SK-N-SH (cell line): Measurements from ENCODE around the gene TMEM132D. TPM values are rescaled to one million over a fixed set of nuclear protein-coding genes. Genes with fewer than 3 reads are reported as not detected.

ENCODE experiments used
- CTCF ChIA-PET: fragments of 300-600, 350-600 bp; formaldehyde crosslinking; extraction: SDS; loops from one replicate; lab custom pipeline; 2021; lab: Yijun Ruan, JAX
- POLR2A ChIA-PET: fragments of 350-600 bp; sonication (Branson Sonifier 250); formaldehyde crosslinking; extraction: SDS; loops from one replicate; lab custom pipeline; 2020; ENCODE audit warnings: antibody characterized with exemption, inconsistent platforms; lab: Yijun Ruan, JAX
- DNase-seq: peaks from one replicate; pipeline ENCODE4 v3.0.0; 2012
- H2AFZ ChIP-seq: fragments of 200-600 bp; sonication (generic); 2 replicates; pipeline ENCODE4 v1.8.1; 2016; ENCODE audit warnings: antibody characterized with exemption, mild to moderate bottlenecking, low read depth
- H3F3A ChIP-seq: fragments of 200-600 bp; sonication (generic); replicated peaks from 2 replicates; pipeline ENCODE3; 2016; ENCODE audit warnings: antibody characterized with exemption, mild to moderate bottlenecking; ENCODE audit not compliant: insufficient read depth
- H3K27ac ChIP-seq, 2 experiments: fragments of 200-500 bp in 1 of 2; fragments of 200-600 bp in 1 of 2; sonication (Bioruptor generic) in 1 of 2; sonication (generic), shearing (Covaris generic) in 1 of 2; 2 replicates each; pipeline versions ENCODE4 v1.5.1 to v1.6.1; 2014 to 2016; ENCODE audit warnings: low read depth in 2 of 2, inconsistent platforms in 1 of 2, low read length in 1 of 2, mild to moderate bottlenecking in 1 of 2, mixed read lengths in 1 of 2
- H3K27me3 ChIP-seq: fragments of 200-600 bp; sonication (generic), shearing (Covaris generic); 2 replicates; pipeline ENCODE4 v1.6.1; 2016; ENCODE audit warnings: mixed run types; ENCODE audit not compliant: insufficient read depth
- H3K36me3 ChIP-seq, 2 experiments: fragments of 200-500 bp in 1 of 2; fragments of 200-600 bp in 1 of 2; sonication (Bioruptor generic) in 1 of 2; sonication (generic) in 1 of 2; replicated peaks in 1 of 2; 2 replicates each; pipeline versions ENCODE3 to v1.5.1; 2014 to 2016; ENCODE audit warnings: low read length in 1 of 2, mild to moderate bottlenecking in 1 of 2; ENCODE audit not compliant: insufficient read depth in 2 of 2, control insufficient read depth in 1 of 2
- H3K4me1 ChIP-seq, 2 experiments: fragments of 200-500 bp in 1 of 2; fragments of 200-600 bp in 1 of 2; sonication (Bioruptor generic) in 1 of 2; sonication (generic), shearing (Covaris generic) in 1 of 2; 2 replicates each; pipeline versions ENCODE4 v1.5.1 to v1.6.1; 2014 to 2016; ENCODE audit warnings: low read depth in 1 of 2, low read length in 1 of 2, mixed run types in 1 of 2; ENCODE audit not compliant: insufficient read depth in 2 of 2, control insufficient read depth in 1 of 2
- H3K4me2 ChIP-seq: fragments of 200-600 bp; sonication (generic), shearing (Covaris generic); 2 replicates; pipeline ENCODE4 v1.6.1; 2017; ENCODE audit warnings: mixed run types
- H3K4me3 ChIP-seq, 2 experiments: fragments of 200-500 bp in 1 of 2; fragments of 200-600 bp in 1 of 2; sonication (Bioruptor generic) in 1 of 2; sonication (generic), shearing (Covaris generic) in 1 of 2; 2 replicates each; pipeline versions ENCODE4 v1.5.1 to v1.8.1; 2014 to 2016; ENCODE audit warnings: low read depth in 2 of 2, inconsistent platforms in 1 of 2, low read length in 1 of 2, mild to moderate bottlenecking in 1 of 2, mixed read lengths in 1 of 2, moderate library complexity in 1 of 2
- H3K79me2 ChIP-seq: fragments of 200-600 bp; sonication (generic); 2 replicates; pipeline ENCODE4 v1.8.1; 2017; ENCODE audit warnings: mild to moderate bottlenecking; ENCODE audit not compliant: insufficient read depth
- H3K9ac ChIP-seq: fragments of 200-600 bp; sonication (generic); 2 replicates; pipeline ENCODE4 v1.6.1; 2017; ENCODE audit warnings: mixed run types
- H3K9me2 ChIP-seq: fragments of 200-600 bp; sonication (generic); 2 replicates; pipeline ENCODE4 v1.6.1; 2017; ENCODE audit warnings: mixed run types
- H3K9me3 ChIP-seq: fragments of 200-600 bp; sonication (generic); 2 replicates; pipeline ENCODE4 v1.6.1; 2017; ENCODE audit warnings: mixed run types, mild to moderate bottlenecking, moderate library complexity
- H4K20me1 ChIP-seq: fragments of 200-600 bp; sonication (generic); 2 replicates; pipeline ENCODE4 v1.6.1; 2017; ENCODE audit warnings: mild to moderate bottlenecking, mixed run types; ENCODE audit not compliant: insufficient read depth
- CHD2 ChIP-seq: fragments of 150-350 bp; IDR thresholded peaks from 2 replicates; pipeline ENCODE4 v1.6.1; 2018; ENCODE audit warnings: low read length; ENCODE audit not compliant: partially characterized antibody
- ELF1 ChIP-seq: IDR thresholded peaks from 2 replicates; pipeline ENCODE4 v1.4.0; 2012
- EZH2phosphoT487 ChIP-seq: fragments of 200-600 bp; sonication (generic); IDR thresholded peaks from 2 replicates; pipeline ENCODE4 v1.6.1; 2017; ENCODE audit warnings: low read depth, mixed run types, mild to moderate bottlenecking, antibody characterized with exemption, moderate library complexity, borderline replicate concordance
- FOSL2 ChIP-seq: IDR thresholded peaks from 2 replicates; pipeline ENCODE4 v1.4.0; 2012; ENCODE audit warnings: low read depth, mild to moderate bottlenecking, moderate library complexity, borderline replicate concordance
- FOXJ3 ChIP-seq: sonication (generic); formaldehyde crosslinking; IDR thresholded peaks from 2 replicates; pipeline ENCODE4 v1.5.1; 2020; ENCODE audit warnings: mild to moderate bottlenecking, missing genetic modification reagents
- GATA2 ChIP-seq: sonication (generic); formaldehyde crosslinking; IDR thresholded peaks from 2 replicates; pipeline ENCODE4 v1.5.0; 2020; ENCODE audit warnings: mild to moderate bottlenecking, missing genetic modification reagents
- JUND ChIP-seq: IDR thresholded peaks from 2 replicates; pipeline ENCODE4 v1.4.0; 2012
- RXRA ChIP-seq: IDR thresholded peaks from 2 replicates; pipeline ENCODE4 v1.4.0; 2012; ENCODE audit warnings: low read depth, mild to moderate bottlenecking, borderline replicate concordance
- TCF12 ChIP-seq: IDR thresholded peaks from 2 replicates; pipeline ENCODE4 v1.4.0; 2012
- TEAD4 ChIP-seq: IDR thresholded peaks from 2 replicates; pipeline ENCODE4 v1.4.0; 2012; ENCODE audit warnings: mild to moderate bottlenecking, borderline replicate concordance; ENCODE audit not compliant: insufficient read depth
- ZBTB33 ChIP-seq: IDR thresholded peaks from 2 replicates; pipeline ENCODE4 v1.4.0; 2012; ENCODE audit warnings: low read depth, borderline replicate concordance
- WGBS: methylation state at CpG from one replicate; pipeline ENCODE4 v1.1.6; 2017; ENCODE audit warnings: low lambda C conversion rate; 5-methylcytosine and 5-hydroxymethylcytosine counted together
- polyA plus RNA-seq, 3 experiments: library from polyadenylated mRNA; depleted of rRNA; stranded (reverse); fragments of >200 nt; gene quantifications; 2 replicates each; pipeline ENCODE4 v1.2.3, GENCODE V29; 2012
- TF ChIP-seq, protein P1 (sequence below): fragments of 200-600 bp; sonication (generic); IDR thresholded peaks from 2 replicates; pipeline ENCODE4 v1.6.1; 2017; ENCODE audit warnings: antibody characterized with exemption, mild to moderate bottlenecking, moderate library complexity
- TF ChIP-seq, protein P2 (sequence below): IDR thresholded peaks from 2 replicates; pipeline ENCODE4 v1.4.0; 2012; ENCODE audit warnings: low read depth
- TF ChIP-seq, protein P3 (sequence below): IDR thresholded peaks from 2 replicates; pipeline ENCODE4; 2012
- TF ChIP-seq, protein P4 (sequence below): IDR thresholded peaks from 2 replicates; pipeline ENCODE4 v1.4.0; 2012; ENCODE audit warnings: low read depth, borderline replicate concordance
- TF ChIP-seq, protein P5 (sequence below): fragments of 150-350 bp; IDR thresholded peaks from 2 replicates; pipeline ENCODE4 v1.6.1; 2017; ENCODE audit warnings: antibody characterized with exemption, low read length, low read depth, borderline replicate concordance
- TF ChIP-seq, protein P6 (sequence below): fragments of 150-350 bp; IDR thresholded peaks from 2 replicates; pipeline ENCODE4 v1.6.1; 2016; ENCODE audit warnings: mild to moderate bottlenecking, low read depth, low read length

TMEM132D gene
- polyA plus RNA-seq, 1 of the 3 experiments (the other 2 are of a cell fraction) = not detected

DNA sequence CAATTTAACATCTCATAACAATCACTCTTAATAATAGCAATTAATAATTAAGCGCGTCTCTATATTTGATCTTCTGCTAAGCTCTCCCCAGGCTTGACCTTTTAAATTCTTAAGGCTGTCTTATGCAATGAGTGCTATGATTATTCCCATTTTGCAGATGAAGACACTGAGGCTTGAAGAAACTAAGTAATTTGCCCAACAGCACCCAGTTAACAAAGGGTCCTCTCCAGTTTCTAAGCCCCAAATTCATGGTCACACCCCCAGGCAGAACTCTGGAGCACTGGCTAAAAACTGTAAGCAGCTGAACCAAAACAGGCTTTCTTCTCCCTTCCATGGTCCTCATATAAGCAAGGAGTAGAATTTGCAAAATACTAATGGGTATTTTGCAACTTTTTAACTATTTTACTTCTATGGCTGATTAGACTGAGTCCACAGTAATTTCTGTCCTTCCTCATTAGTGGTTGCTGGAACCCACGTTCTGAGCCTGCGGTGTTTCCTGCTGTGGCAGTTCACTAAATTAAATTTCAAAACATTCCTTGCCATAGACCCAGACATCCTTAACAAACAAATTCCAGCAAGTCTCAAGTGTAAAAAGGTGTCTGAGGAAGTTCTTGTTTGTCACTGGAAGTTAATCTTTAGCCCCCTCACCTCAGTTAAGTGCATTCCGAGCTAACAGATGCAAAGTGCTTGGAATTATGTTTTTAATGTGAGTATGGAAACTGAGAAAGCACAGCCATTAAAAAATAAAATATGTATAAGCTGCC is 76.5 kb downstream of the TMEM132D start (continued):
- TF ChIP-seq, protein P1, sequence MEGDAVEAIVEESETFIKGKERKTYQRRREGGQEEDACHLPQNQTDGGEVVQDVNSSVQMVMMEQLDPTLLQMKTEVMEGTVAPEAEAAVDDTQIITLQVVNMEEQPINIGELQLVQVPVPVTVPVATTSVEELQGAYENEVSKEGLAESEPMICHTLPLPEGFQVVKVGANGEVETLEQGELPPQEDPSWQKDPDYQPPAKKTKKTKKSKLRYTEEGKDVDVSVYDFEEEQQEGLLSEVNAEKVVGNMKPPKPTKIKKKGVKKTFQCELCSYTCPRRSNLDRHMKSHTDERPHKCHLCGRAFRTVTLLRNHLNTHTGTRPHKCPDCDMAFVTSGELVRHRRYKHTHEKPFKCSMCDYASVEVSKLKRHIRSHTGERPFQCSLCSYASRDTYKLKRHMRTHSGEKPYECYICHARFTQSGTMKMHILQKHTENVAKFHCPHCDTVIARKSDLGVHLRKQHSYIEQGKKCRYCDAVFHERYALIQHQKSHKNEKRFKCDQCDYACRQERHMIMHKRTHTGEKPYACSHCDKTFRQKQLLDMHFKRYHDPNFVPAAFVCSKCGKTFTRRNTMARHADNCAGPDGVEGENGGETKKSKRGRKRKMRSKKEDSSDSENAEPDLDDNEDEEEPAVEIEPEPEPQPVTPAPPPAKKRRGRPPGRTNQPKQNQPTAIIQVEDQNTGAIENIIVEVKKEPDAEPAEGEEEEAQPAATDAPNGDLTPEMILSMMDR = no peak

GRCh38 chr12:129826273-129826672 is 77.6 kb downstream of the TMEM132D start:
- Histone ChIP-seq H3K79me2 (no peaks in the 10 kb centered on the region), H3K4me2 (no peak overlapping the region), H2AFZ (no peak overlapping the region)
- TF ChIP-seq, protein P2, sequence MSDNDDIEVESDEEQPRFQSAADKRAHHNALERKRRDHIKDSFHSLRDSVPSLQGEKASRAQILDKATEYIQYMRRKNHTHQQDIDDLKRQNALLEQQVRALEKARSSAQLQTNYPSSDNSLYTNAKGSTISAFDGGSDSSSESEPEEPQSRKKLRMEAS = no peak
- TF ChIP-seq, protein P3, sequence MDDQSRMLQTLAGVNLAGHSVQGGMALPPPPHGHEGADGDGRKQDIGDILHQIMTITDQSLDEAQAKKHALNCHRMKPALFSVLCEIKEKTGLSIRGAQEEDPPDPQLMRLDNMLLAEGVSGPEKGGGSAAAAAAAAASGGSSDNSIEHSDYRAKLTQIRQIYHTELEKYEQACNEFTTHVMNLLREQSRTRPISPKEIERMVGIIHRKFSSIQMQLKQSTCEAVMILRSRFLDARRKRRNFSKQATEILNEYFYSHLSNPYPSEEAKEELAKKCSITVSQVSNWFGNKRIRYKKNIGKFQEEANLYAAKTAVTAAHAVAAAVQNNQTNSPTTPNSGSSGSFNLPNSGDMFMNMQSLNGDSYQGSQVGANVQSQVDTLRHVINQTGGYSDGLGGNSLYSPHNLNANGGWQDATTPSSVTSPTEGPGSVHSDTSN = no peak
- TF ChIP-seq TCF12 = no peak
- TF ChIP-seq, protein P4, sequence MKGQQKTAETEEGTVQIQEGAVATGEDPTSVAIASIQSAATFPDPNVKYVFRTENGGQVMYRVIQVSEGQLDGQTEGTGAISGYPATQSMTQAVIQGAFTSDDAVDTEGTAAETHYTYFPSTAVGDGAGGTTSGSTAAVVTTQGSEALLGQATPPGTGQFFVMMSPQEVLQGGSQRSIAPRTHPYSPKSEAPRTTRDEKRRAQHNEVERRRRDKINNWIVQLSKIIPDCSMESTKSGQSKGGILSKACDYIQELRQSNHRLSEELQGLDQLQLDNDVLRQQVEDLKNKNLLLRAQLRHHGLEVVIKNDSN = no peak
- TF ChIP-seq FOXJ3 (CRISPR knock-in tag) = no peak
- TF ChIP-seq, all 33 proteins: peak for 0
- 49% methylated on average over 10 of the region's 10 CpGs for WGBS
- H3K4me3 ChIP-seq = no peak overlapping the region
- no peak for DNase-seq
- no peaks in the 10 kb centered on the region for H3F3A ChIP-seq
- H3K36me3 ChIP-seq = no peaks in the 10 kb centered on the region
- no peaks in the 10 kb centered on the region for H3K9me2 ChIP-seq
- no peaks in the 10 kb centered on the region for H4K20me1 ChIP-seq
- ChIA-PET POLR2A (no interaction called here), CTCF (no interaction called here)
- no peak overlapping the region for H3K27ac ChIP-seq
- no peaks in the 10 kb centered on the region; a peak in 1 of 4 replicates for H3K4me1 ChIP-seq
- H3K27me3 ChIP-seq = no peaks in the 10 kb centered on the region
- no peak overlapping the region for H3K9ac ChIP-seq
- H3K9me3 ChIP-seq = no peaks in the 10 kb centered on the region

DNA sequence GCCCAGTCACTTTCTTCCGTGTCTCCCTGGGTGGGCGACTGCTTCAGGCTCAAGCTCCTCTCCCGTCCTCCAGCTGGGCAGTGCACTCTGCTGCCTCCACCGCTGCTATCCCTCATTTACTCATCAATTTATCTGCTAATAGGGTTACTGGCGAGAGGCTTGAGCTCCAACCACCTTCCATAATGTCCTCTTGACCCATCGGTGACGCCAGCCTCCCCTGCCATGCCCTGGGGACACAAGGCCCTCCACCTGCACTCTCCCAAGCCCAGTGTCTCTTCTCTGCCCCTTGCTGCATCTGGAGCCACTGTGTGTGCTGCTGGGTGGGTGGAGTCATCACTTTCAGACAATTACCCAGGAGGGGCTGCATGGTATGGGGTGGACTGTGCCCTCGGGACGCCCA is 78.5 kb downstream of the TMEM132D start:
- H3K27me3 ChIP-seq = no peaks in the 10 kb centered on the region
- TF ChIP-seq CHD2 = no peak
- TF ChIP-seq GATA2 (CRISPR knock-in tag) = no peak
- TF ChIP-seq, protein P5, sequence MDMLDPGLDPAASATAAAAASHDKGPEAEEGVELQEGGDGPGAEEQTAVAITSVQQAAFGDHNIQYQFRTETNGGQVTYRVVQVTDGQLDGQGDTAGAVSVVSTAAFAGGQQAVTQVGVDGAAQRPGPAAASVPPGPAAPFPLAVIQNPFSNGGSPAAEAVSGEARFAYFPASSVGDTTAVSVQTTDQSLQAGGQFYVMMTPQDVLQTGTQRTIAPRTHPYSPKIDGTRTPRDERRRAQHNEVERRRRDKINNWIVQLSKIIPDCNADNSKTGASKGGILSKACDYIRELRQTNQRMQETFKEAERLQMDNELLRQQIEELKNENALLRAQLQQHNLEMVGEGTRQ = no peak
- no peak for TF ChIP-seq EZH2phosphoT487
- TF ChIP-seq ELF1 = no peak
- no peak for TF ChIP-seq FOSL2
- TF ChIP-seq JUND = no peak
- TF ChIP-seq TEAD4 = no peak
- TF ChIP-seq ZBTB33 = no peak
- TF ChIP-seq, protein P6, sequence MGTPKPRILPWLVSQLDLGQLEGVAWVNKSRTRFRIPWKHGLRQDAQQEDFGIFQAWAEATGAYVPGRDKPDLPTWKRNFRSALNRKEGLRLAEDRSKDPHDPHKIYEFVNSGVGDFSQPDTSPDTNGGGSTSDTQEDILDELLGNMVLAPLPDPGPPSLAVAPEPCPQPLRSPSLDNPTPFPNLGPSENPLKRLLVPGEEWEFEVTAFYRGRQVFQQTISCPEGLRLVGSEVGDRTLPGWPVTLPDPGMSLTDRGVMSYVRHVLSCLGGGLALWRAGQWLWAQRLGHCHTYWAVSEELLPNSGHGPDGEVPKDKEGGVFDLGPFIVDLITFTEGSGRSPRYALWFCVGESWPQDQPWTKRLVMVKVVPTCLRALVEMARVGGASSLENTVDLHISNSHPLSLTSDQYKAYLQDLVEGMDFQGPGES = no peak
- TF ChIP-seq RXRA = no peak

More for the DNA sequence above, 78.5 kb downstream of the TMEM132D start:
- H3K27ac ChIP-seq = no peak overlapping the region
- no peak overlapping the region for H3K4me2 ChIP-seq
- CTCF ChIA-PET = no interaction called here
- no peaks in the 10 kb centered on the region for H3K9me2 ChIP-seq
- POLR2A ChIA-PET = no interaction called here
- no peak overlapping the region for H2AFZ ChIP-seq
- 19% methylated on average over 7 of the region's 9 CpGs for WGBS
- no peaks in the 10 kb centered on the region for H3F3A ChIP-seq
- no peaks in the 10 kb centered on the region for H3K36me3 ChIP-seq
- H3K79me2 ChIP-seq = no peaks in the 10 kb centered on the region
- no peak overlapping the region for H3K4me3 ChIP-seq
- no peaks in the 10 kb centered on the region for H4K20me1 ChIP-seq
- H3K9ac ChIP-seq = no peak overlapping the region
- no peak for DNase-seq
- H3K9me3 ChIP-seq = no peaks in the 10 kb centered on the region
- no peaks in the 10 kb centered on the region; a peak in 1 of 4 replicates for H3K4me1 ChIP-seq
